ENCODE measurements around the gene TIMM23.
"Not testable (repeated sequence)": the region's sequence is repeated elsewhere in the genome, so short reads cannot be mapped to it uniquely, and the experiment has no call there.

DNA sequence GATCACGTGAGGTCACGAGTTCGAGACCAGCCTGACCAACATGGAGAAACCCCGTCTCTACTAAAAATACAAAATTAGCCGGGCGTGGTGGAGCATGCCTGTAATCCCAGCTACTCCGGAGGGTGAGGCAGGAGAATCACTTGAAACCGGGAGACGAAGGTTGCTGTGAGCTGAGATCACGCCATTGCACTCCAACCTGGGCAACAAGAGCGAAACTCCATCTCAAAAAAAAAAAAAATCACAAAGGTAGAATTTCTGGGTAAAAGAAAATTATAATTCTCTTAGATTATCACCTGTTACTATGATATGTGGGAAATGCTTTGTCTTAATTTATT is 77.2 kb downstream of the TIMM23 start:
- TF ChIP-seq, protein P1, sequence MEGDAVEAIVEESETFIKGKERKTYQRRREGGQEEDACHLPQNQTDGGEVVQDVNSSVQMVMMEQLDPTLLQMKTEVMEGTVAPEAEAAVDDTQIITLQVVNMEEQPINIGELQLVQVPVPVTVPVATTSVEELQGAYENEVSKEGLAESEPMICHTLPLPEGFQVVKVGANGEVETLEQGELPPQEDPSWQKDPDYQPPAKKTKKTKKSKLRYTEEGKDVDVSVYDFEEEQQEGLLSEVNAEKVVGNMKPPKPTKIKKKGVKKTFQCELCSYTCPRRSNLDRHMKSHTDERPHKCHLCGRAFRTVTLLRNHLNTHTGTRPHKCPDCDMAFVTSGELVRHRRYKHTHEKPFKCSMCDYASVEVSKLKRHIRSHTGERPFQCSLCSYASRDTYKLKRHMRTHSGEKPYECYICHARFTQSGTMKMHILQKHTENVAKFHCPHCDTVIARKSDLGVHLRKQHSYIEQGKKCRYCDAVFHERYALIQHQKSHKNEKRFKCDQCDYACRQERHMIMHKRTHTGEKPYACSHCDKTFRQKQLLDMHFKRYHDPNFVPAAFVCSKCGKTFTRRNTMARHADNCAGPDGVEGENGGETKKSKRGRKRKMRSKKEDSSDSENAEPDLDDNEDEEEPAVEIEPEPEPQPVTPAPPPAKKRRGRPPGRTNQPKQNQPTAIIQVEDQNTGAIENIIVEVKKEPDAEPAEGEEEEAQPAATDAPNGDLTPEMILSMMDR (IDR thresholded peaks at IDR 0.05 in 2 of 3, conservative IDR thresholded peaks at IDR 0.05 in 1 of 3; ENCODE audit: control insufficient read depth in 2 of 3, extremely low read depth in 1 of 3, insufficient read depth in 1 of 3, low read depth in 3 of 3, low read length in 3 of 3), result not testable (repeated sequence)
- TF ChIP-seq ZNF274 (IDR thresholded peaks at IDR 0.05; ENCODE audit: insufficient read depth, insufficient read length); RUNX3 (IDR thresholded peaks at IDR 0.05; ENCODE audit: low read length); BACH1 (IDR thresholded peaks at IDR 0.05; ENCODE audit: borderline replicate concordance); TCF12 (IDR thresholded peaks at IDR 0.05; ENCODE audit: low read depth, low read length); SPI1 (IDR thresholded peaks at IDR 0.05; ENCODE audit: borderline replicate concordance, insufficient read depth, low read depth, low read length): not testable (repeated sequence)
